H1 (cell line): ENCODE data around the gene ZNF648. TPM values are rescaled to one million over a fixed set of nuclear protein-coding genes. Genes with fewer than 3 reads are reported as not detected.

Experiments
- CHD7 ChIP-seq: fragments of 300-600 bp; sonication (generic); IDR thresholded peaks from 2 replicates; pipeline ENCODE4 v1.7.1; 2012; ENCODE audit warnings: low read length, moderate library complexity, mild to moderate bottlenecking, inconsistent platforms; ENCODE audit not compliant: insufficient replicate concordance
- polyA plus RNA-seq, 7 experiments: library from polyadenylated mRNA; depleted of rRNA in 3 of 7; stranded (reverse) in 5 of 7; unstranded in 2 of 7; fragments of >200 nt in 5 of 7; fragments of 200-250 nt in 2 of 7; gene quantifications; 1 replicate in 5 of 7; 2 replicates in 1 of 7; 4 replicates in 1 of 7; pipeline versions ENCODE4 v1.2.1 to v1.2.3, GENCODE V29; 2011 to 2013; ENCODE audit warnings: missing spikeins in 2 of 7, mixed read lengths in 2 of 7
- total RNA-seq: library from RNA; stranded (reverse); fragmentation: NEBNext Ultra II Directional; extraction: Animal tissue kit (Norgen Biotek cat#: 25700); gene quantifications from 2 replicates; pipeline ENCODE4 v1.2.1, GENCODE V29; 2021

Gene ZNF648
- total and polyA plus RNA-seq, 2 of the 8 experiments (the other 6 are each of a cell fraction or from before 2014, with no cell fraction given), result 0.20 to 0.53 TPM

- no peak for TF ChIP-seq CHD7
Measured at GRCh38 chr1:182004601-182005000, 56.9 kb downstream of the ZNF648 start (continued).
